ENCODE data around the gene SLC30A2. TPM values are rescaled to one million over a fixed set of nuclear protein-coding genes. Genes with fewer than 3 reads are reported as not detected.

The SLC30A2 gene
- total RNA-seq, 1 experiment from 2014 or later = 0.07 TPM

DNA sequence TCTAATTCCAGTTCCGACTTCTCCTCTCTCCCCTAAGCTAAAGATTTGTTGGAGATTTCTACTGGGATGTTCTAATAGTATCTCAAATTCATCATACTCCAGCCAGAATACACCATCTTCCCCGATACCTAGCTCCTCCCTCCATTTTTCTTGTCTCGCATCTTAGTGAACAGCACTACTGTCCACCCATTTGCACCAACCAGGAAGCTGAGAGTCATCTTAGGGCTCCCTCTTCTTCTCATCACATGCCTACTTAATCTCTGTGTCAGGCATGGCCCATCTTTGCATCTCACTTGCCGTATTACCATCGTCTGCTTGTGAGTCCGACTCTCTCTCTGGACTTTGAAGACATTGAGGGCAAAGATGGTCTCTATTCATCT is 25.0 kb upstream of the SLC30A2 start:
- BruUV-seq (replicated peaks) = no TSS peak
- intact Hi-C loops (cut with micrococcal nuclease) = no loop called here
- DNase-seq (no peak), ATAC-seq (no peak)
- Histone ChIP-seq H4K20me1 (ENCODE audit: low read length) (no peaks in the 10 kb centered on the region), H3K27ac (ENCODE audit: low read length) (no peak overlapping the region), H3K4me3 (ENCODE audit: low read length) (no peak overlapping the region), H3K9ac (ENCODE audit: low read length) (no peak overlapping the region), H3K27me3 (ENCODE audit: low read length) (no peaks in the 10 kb centered on the region), H3K9me3 (ENCODE audit: low read length) (no peaks in the 10 kb centered on the region), H3K79me2 (ENCODE audit: low read length) (no peaks in the 10 kb centered on the region), H2AFZ (ENCODE audit: low read length) (no peak overlapping the region), H3K36me3 (ENCODE audit: low read depth, low read length) (no peaks in the 10 kb centered on the region), H3K4me1 (ENCODE audit: insufficient read depth, low read length) (peaks cover 17% of the 10 kb centered on the region), H3K4me2 (ENCODE audit: low read length) (no peak overlapping the region), H3F3A (ENCODE audit: low read length, unreplicated experiment) (no peaks in the 10 kb centered on the region), H3K9me2 (replicated peaks; ENCODE audit: low read length) (no peaks in the 10 kb centered on the region)
- POLR2A ChIA-PET (ENCODE audit: unreplicated experiment) = no interaction called here
- CTCF ChIA-PET = interaction anchor here (0.5 kb wide), 1 partner anchor 73 kb away, joined by 4 read pairs; the partner anchor contains the start of gene PAFAH2
- TF ChIP-seq EZH2 (IDR thresholded peaks at IDR 0.05; ENCODE audit: low read length, unreplicated experiment) (no peak), EZH2phosphoT487 (IDR thresholded peaks at IDR 0.05; ENCODE audit: borderline replicate concordance, low read length) (no peak)
- TF ChIP-seq, protein P1, sequence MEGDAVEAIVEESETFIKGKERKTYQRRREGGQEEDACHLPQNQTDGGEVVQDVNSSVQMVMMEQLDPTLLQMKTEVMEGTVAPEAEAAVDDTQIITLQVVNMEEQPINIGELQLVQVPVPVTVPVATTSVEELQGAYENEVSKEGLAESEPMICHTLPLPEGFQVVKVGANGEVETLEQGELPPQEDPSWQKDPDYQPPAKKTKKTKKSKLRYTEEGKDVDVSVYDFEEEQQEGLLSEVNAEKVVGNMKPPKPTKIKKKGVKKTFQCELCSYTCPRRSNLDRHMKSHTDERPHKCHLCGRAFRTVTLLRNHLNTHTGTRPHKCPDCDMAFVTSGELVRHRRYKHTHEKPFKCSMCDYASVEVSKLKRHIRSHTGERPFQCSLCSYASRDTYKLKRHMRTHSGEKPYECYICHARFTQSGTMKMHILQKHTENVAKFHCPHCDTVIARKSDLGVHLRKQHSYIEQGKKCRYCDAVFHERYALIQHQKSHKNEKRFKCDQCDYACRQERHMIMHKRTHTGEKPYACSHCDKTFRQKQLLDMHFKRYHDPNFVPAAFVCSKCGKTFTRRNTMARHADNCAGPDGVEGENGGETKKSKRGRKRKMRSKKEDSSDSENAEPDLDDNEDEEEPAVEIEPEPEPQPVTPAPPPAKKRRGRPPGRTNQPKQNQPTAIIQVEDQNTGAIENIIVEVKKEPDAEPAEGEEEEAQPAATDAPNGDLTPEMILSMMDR (conservative IDR thresholded peaks at IDR 0.05; ENCODE audit: low read depth, low read length) = no peak

DNA sequence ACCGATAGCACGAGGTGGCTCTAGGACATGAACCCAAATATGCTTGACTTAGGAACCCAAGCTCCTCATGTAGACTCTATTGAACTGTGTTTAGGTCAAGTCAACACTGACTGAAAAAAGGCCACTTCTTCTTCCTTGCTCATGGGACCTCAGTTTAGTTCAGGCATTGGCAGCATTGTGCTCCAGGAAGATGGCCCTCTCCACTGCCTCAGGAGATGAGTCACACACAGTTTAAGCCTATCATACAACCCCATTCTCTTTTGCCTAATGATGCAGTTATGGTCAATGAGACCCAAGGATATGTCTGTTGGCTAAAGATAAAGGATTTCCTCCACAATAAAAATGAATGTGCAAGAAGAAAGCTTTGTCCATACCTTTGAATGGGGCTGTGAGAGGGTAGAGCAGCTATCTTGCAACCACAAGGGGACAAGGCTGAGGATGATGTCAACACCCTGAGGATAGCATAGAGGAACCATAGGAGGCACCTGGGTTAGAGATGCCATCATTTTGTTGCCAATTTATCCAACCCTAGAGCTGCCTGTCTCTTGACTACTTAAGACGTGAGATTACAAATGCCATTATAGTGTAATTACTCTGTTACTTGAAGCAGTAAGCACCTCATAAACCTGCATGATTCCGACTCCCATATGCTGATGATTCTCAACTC is 24.5 kb upstream of the SLC30A2 start:
- Histone ChIP-seq H4K20me1 (ENCODE audit: low read length) (no peaks in the 10 kb centered on the region), H3K79me2 (ENCODE audit: low read length) (no peaks in the 10 kb centered on the region)
- ATAC-seq = no peak

DNA sequence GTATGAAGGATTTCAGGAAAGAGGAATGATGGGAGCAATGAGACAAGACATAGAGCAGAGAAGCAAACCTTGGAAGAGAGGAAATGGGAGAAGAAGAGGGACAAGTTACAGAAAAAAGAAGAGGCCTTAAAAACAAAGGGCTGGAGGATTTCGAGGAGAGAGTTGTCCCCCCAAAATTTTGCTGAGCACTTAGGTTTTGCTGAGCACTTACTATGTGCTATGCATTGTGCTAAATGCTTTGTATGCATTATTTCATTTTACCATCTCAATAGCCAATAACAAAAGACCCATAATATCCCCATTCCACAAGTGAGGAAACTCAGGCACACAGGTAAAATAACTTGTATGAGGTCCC is 24.0 kb upstream of the SLC30A2 start:
- Histone ChIP-seq H2AFZ (ENCODE audit: low read length) (no peak overlapping the region), H3K4me2 (ENCODE audit: low read length) (no peak overlapping the region), H3K4me3 (ENCODE audit: low read length) (no peak overlapping the region), H3F3A (ENCODE audit: low read length, unreplicated experiment) (no peaks in the 10 kb centered on the region), H3K9ac (ENCODE audit: low read length) (no peak overlapping the region), H3K9me2 (replicated peaks; ENCODE audit: low read length) (no peaks in the 10 kb centered on the region), H4K20me1 (ENCODE audit: low read length) (no peaks in the 10 kb centered on the region), H3K36me3 (ENCODE audit: low read depth, low read length) (no peaks in the 10 kb centered on the region), H3K27ac (ENCODE audit: low read length) (no peak overlapping the region), H3K4me1 (ENCODE audit: insufficient read depth, low read length) (peaks cover 17% of the 10 kb centered on the region), H3K27me3 (ENCODE audit: low read length) (no peaks in the 10 kb centered on the region), H3K9me3 (ENCODE audit: low read length) (no peaks in the 10 kb centered on the region), H3K79me2 (ENCODE audit: low read length) (no peaks in the 10 kb centered on the region)
- BruUV-seq (replicated peaks) = no TSS peak
- DNase-seq = no peak
- no peak for ATAC-seq
- ChIA-PET CTCF (no interaction called here), POLR2A (ENCODE audit: unreplicated experiment) (no interaction called here)
- TF ChIP-seq, protein P1 (conservative IDR thresholded peaks at IDR 0.05; ENCODE audit: low read depth, low read length) = no peak
- TF ChIP-seq EZH2 (IDR thresholded peaks at IDR 0.05; ENCODE audit: low read length, unreplicated experiment) (no peak), EZH2phosphoT487 (IDR thresholded peaks at IDR 0.05; ENCODE audit: borderline replicate concordance, low read length) (no peak)
- intact Hi-C loops (cut with micrococcal nuclease) = no loop called here

More for the DNA sequence above, 24.5 kb upstream of the SLC30A2 start:
- Histone ChIP-seq H2AFZ (ENCODE audit: low read length) (no peak overlapping the region), H3K27ac (ENCODE audit: low read length) (no peak overlapping the region), H3K4me2 (ENCODE audit: low read length) (no peak overlapping the region), H3K9me3 (ENCODE audit: low read length) (no peaks in the 10 kb centered on the region), H3K9me2 (replicated peaks; ENCODE audit: low read length) (no peaks in the 10 kb centered on the region), H3F3A (ENCODE audit: low read length, unreplicated experiment) (no peaks in the 10 kb centered on the region), H3K27me3 (ENCODE audit: low read length) (no peaks in the 10 kb centered on the region), H3K4me3 (ENCODE audit: low read length) (no peak overlapping the region), H3K9ac (ENCODE audit: low read length) (no peak overlapping the region), H3K4me1 (ENCODE audit: insufficient read depth, low read length) (peaks cover 17% of the 10 kb centered on the region), H3K36me3 (ENCODE audit: low read depth, low read length) (no peaks in the 10 kb centered on the region)
- POLR2A ChIA-PET (ENCODE audit: unreplicated experiment) = no interaction called here
- TF ChIP-seq, protein P1 (conservative IDR thresholded peaks at IDR 0.05; ENCODE audit: low read depth, low read length) = no peak
- TF ChIP-seq EZH2 (IDR thresholded peaks at IDR 0.05; ENCODE audit: low read length, unreplicated experiment) (no peak), EZH2phosphoT487 (IDR thresholded peaks at IDR 0.05; ENCODE audit: borderline replicate concordance, low read length) (no peak)
- DNase-seq = no peak
- intact Hi-C loops (cut with micrococcal nuclease) = no loop called here
- no TSS peak for BruUV-seq (replicated peaks)
- CTCF ChIA-PET = no interaction called here

All from PC-3 (cell line).